Activated naive CD8-positive, alpha-beta T cell (primary cell): Measurements from ENCODE around the gene FRMD4A.

Experiments
- H3K27ac Mint-ChIP-seq: one replicate; pipeline ENCODE4 v1.8.0; 2021; ENCODE audit warnings: mixed read lengths
- H3K27me3 Mint-ChIP-seq: one replicate; pipeline ENCODE4 v1.8.0; 2021; ENCODE audit warnings: mixed read lengths
- H3K36me3 Mint-ChIP-seq: one replicate; pipeline ENCODE4 v1.8.0; 2021; ENCODE audit warnings: mixed read lengths
- H3K4me1 Mint-ChIP-seq: one replicate; pipeline ENCODE4 v1.8.0; 2021; ENCODE audit warnings: low read depth, mixed read lengths
- H3K4me3 Mint-ChIP-seq: one replicate; pipeline ENCODE4 v1.8.0; 2021; ENCODE audit warnings: mild to moderate bottlenecking, mixed read lengths
- H3K9me3 Mint-ChIP-seq: one replicate; pipeline ENCODE4 v1.8.0; 2021; ENCODE audit warnings: low read depth, mixed read lengths

Gene FRMD4A

GRCh38 chr10:13643016-13643415, 687.7 kb downstream of the FRMD4A start:
- peaks cover 4% of the 10 kb centered on the region for H3K4me1 Mint-ChIP-seq
- H3K27me3 Mint-ChIP-seq, result no peaks in the 10 kb centered on the region
- H3K4me3 Mint-ChIP-seq, result no peak overlapping the region
- peaks cover 28% of the 10 kb centered on the region for H3K9me3 Mint-ChIP-seq
- no peak overlapping the region for H3K27ac Mint-ChIP-seq
- peaks cover 54% of the 10 kb centered on the region for H3K36me3 Mint-ChIP-seq

DNA sequence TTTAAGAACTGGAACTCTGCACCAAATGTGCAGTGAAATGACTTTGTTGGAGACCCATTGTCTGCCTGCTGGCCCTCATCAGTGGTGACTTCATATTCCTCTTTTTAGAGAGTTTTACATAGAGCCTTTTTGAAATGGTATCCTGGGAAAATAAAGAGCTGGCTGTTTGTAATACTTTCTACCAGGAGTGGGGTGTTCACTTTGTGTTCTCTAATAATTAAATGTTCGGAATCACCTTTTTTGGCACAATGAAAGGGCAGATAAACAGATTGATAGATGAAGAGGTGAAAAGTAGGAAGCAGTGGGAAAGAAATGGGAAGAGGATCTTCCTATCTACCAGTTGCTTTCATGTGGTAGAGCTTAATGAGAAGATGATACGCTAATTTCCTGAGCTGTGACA, 688.4 kb downstream of the FRMD4A start:
- Mint-ChIP-seq H3K4me1 (no peaks in the 10 kb centered on the region), H3K27me3 (no peaks in the 10 kb centered on the region), H3K27ac (no peak overlapping the region), H3K4me3 (no peak overlapping the region), H3K9me3 (peaks cover 28% of the 10 kb centered on the region), H3K36me3 (peaks cover 57% of the 10 kb centered on the region)

- H3K4me3 Mint-ChIP-seq, result no peak overlapping the region
- H3K36me3 Mint-ChIP-seq, result peaks cover 64% of the 10 kb centered on the region
- H3K4me1 Mint-ChIP-seq, result no peaks in the 10 kb centered on the region
- H3K9me3 Mint-ChIP-seq, result peaks cover 28% of the 10 kb centered on the region
- no peak overlapping the region for H3K27ac Mint-ChIP-seq
- no peaks in the 10 kb centered on the region for H3K27me3 Mint-ChIP-seq
Observed at GRCh38 chr10:13637894-13638293, 692.8 kb downstream of the FRMD4A start.

GRCh38 chr10:13637303-13637856, 693.3 kb downstream of the FRMD4A start:
- Mint-ChIP-seq H3K4me3 (no peak overlapping the region), H3K27me3 (no peaks in the 10 kb centered on the region), H3K9me3 (peaks cover 24% of the 10 kb centered on the region), H3K36me3 (peaks cover 61% of the 10 kb centered on the region), H3K27ac (no peak overlapping the region), H3K4me1 (no peaks in the 10 kb centered on the region)

- Mint-ChIP-seq H3K27ac (no peak overlapping the region), H3K4me1 (no peaks in the 10 kb centered on the region), H3K4me3 (no peak overlapping the region), H3K36me3 (peaks cover 55% of the 10 kb centered on the region), H3K9me3 (peaks cover 20% of the 10 kb centered on the region), H3K27me3 (no peaks in the 10 kb centered on the region)
Observed at GRCh38 chr10:13636776-13637175, 693.9 kb downstream of the FRMD4A start.

DNA sequence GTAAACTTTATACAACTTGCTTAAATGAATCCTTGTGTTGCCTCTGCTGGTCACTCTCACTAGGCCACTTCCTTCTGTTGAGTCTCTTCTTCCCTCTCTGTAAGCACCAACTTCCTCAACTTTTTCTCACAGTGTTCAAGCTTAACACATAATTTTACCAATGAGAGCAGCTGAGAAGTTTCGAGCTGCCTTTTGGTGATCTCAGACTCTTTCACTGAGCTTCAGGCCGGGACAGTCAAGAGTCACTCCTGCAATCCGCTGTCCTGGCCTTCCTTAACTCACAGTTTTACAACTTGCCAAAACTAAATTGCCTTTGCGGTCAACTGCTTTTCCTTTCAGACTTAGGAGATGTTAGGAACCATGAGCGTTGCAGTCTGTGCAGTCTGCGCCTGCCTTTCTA, 696.5 kb downstream of the FRMD4A start:
- Mint-ChIP-seq H3K27ac (no peak overlapping the region), H3K4me1 (no peaks in the 10 kb centered on the region), H3K27me3 (no peaks in the 10 kb centered on the region), H3K9me3 (peaks cover 3% of the 10 kb centered on the region), H3K4me3 (no peak overlapping the region), H3K36me3 (peaks cover 41% of the 10 kb centered on the region)

DNA sequence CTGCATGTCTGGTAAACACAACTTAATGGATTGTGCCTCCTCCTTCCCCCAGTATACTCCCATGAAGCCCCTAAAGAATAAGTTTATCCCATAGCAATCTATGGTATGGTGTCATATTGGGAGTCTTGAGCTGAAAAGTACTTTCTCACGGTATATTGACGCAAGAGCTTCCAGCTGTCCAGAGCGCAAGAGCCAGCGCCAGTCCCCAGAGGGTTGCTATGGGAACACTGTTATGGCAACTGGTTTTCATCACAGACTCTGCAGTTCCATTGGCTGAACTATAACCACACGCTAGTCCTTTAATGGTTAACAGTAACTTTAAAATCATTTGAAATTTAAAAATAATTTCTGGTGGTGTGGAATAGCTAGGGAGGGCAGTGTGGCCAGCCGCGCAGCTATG, 697.0 kb downstream of the FRMD4A start:
- Mint-ChIP-seq H3K27ac (no peak overlapping the region), H3K4me1 (no peaks in the 10 kb centered on the region), H3K36me3 (peaks cover 40% of the 10 kb centered on the region), H3K9me3 (peaks cover under 1% of the 10 kb centered on the region), H3K4me3 (no peak overlapping the region), H3K27me3 (no peaks in the 10 kb centered on the region)

DNA sequence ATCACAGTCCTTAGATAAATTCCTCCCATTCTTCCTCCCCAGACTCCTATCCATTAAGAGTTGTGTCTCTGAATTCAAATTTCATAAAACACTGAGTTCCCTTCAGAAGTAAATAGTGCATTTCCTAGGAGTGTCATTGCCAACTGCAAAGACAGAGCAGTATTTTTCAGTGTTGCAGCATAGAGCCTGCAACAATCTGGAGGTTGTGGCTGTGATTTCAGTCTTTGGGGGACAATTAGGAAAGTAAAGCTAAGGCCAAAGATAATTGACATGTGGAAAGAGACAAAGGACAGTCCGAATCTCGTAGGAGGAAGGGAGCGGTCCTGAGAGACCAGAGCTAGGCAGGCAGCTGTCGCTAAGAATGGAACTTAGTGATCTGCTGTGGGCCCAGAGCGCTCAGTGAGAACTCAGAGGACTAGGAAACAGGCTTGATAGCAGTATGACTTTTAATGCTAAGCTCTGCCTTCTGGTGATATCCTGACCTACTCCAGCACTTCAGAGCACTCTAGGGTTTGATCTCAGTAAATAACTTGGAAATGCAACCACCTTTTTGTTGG, 697.8 kb downstream of the FRMD4A start:
- Mint-ChIP-seq H3K36me3 (peaks cover 37% of the 10 kb centered on the region), H3K4me1 (no peaks in the 10 kb centered on the region), H3K9me3 (no peaks in the 10 kb centered on the region), H3K27ac (no peak overlapping the region), H3K4me3 (no peak overlapping the region), H3K27me3 (no peaks in the 10 kb centered on the region)

DNA sequence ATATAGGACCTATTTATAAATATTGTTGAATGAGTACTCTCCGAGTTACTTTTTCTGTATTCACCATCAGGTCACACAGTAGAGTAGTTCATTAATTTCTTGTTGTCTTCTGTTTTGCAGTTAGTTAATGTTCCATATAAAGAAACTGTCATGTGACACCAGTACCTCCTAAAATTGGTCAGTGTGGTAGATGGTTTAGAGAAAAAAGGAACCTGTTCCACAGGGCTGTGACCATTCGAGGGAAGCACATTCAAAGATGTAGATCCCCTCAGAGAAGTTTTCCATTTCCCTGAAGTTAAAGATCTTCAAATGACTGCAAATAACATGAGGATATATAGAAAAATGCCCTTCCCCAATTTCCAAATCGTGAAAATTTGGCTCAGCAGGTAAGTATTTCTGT, 698.3 kb downstream of the FRMD4A start:
- no peak overlapping the region for H3K4me3 Mint-ChIP-seq
- no peaks in the 10 kb centered on the region for H3K9me3 Mint-ChIP-seq
- H3K4me1 Mint-ChIP-seq, result no peaks in the 10 kb centered on the region
- H3K36me3 Mint-ChIP-seq, result peaks cover 32% of the 10 kb centered on the region
- H3K27me3 Mint-ChIP-seq, result no peaks in the 10 kb centered on the region
- no peak overlapping the region for H3K27ac Mint-ChIP-seq

GRCh38 chr10:13631594-13631993, 699.1 kb downstream of the FRMD4A start:
- H3K4me1 Mint-ChIP-seq, result no peaks in the 10 kb centered on the region
- H3K4me3 Mint-ChIP-seq, result no peak overlapping the region
- H3K27me3 Mint-ChIP-seq, result no peaks in the 10 kb centered on the region
- no peaks in the 10 kb centered on the region for H3K9me3 Mint-ChIP-seq
- no peak overlapping the region for H3K27ac Mint-ChIP-seq
- H3K36me3 Mint-ChIP-seq, result peaks cover 26% of the 10 kb centered on the region

DNA sequence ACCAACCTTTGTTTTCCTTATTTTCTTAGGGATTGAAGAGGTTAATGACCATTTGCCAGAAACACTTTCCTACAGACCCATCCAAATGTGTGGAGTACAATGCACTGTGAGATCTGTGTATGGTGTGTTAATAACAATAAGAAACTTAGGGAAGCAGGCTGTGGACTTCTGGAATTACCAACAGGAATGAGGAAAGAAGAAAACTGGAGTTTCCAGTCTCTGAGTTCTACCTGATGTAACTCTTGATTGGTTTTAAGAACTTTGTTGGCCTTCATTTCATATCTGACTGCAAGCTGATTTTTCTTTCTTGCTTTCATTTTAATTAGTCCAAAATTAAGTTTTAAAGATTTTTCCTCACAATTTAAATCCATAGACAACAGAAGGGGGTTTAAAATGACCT, 700.5 kb downstream of the FRMD4A start:
- no peak overlapping the region for H3K27ac Mint-ChIP-seq
- no peaks in the 10 kb centered on the region for H3K4me1 Mint-ChIP-seq
- peaks cover 20% of the 10 kb centered on the region for H3K36me3 Mint-ChIP-seq
- H3K27me3 Mint-ChIP-seq, result no peaks in the 10 kb centered on the region
- no peak overlapping the region for H3K4me3 Mint-ChIP-seq
- H3K9me3 Mint-ChIP-seq, result no peaks in the 10 kb centered on the region

GRCh38 chr10:13629116-13629515, 701.6 kb downstream of the FRMD4A start:
- H3K4me1 Mint-ChIP-seq, result no peaks in the 10 kb centered on the region
- H3K27me3 Mint-ChIP-seq, result no peaks in the 10 kb centered on the region
- peak overlapping the region; percentile 25 for H3K27ac Mint-ChIP-seq
- H3K4me3 Mint-ChIP-seq, result no peak overlapping the region
- H3K36me3 Mint-ChIP-seq, result peaks cover 14% of the 10 kb centered on the region
- no peaks in the 10 kb centered on the region for H3K9me3 Mint-ChIP-seq

GRCh38 chr10:13628661-13629060, 702.1 kb downstream of the FRMD4A start:
- no peaks in the 10 kb centered on the region for H3K27me3 Mint-ChIP-seq
- peak overlapping the region; percentile 25 for H3K27ac Mint-ChIP-seq
- H3K9me3 Mint-ChIP-seq, result no peaks in the 10 kb centered on the region
- H3K4me3 Mint-ChIP-seq, result no peak overlapping the region
- peaks cover 13% of the 10 kb centered on the region for H3K36me3 Mint-ChIP-seq
- no peaks in the 10 kb centered on the region for H3K4me1 Mint-ChIP-seq

DNA sequence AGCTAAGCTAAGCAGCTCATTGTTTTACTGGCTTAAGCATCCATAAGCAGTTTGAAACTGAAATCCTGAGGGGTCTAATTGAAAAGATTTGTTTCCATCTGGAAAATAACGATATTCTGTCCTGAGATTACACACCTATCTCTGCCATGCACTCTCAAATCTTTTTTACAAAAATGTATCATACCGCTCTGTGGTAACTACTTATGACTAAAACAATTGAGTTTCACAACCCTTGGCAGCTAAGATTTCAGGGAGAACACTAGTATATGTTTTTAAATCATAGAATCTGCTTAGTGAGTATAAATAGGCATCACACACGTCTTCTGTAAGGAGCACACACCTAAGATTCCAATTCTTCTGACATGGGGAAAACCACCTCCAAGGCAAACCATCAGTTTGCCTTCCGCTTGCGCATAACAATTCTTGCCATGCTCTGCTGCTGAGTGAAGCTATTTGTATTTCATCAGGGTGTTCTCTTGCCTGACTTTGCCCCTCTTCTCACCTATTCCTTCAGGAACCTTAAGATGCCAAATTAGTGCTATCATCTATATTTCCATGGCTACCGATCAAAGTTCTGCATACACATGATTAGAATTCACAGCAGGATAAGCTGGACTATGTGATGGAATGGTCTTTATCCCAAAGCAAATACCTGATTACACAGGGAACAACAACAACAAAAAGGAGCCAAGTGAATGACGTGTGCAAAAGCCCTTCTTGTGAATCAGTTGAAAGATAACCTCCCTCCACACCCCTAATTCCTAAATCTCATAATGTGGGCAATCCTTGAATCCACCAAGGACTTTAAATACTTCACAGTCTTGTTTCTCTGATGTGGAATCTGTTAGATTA, 703.0 kb downstream of the FRMD4A start:
- Mint-ChIP-seq H3K4me1 (no peaks in the 10 kb centered on the region), H3K27ac (no peak overlapping the region), H3K4me3 (no peak overlapping the region), H3K27me3 (no peaks in the 10 kb centered on the region), H3K36me3 (peaks cover 9% of the 10 kb centered on the region), H3K9me3 (no peaks in the 10 kb centered on the region)

DNA sequence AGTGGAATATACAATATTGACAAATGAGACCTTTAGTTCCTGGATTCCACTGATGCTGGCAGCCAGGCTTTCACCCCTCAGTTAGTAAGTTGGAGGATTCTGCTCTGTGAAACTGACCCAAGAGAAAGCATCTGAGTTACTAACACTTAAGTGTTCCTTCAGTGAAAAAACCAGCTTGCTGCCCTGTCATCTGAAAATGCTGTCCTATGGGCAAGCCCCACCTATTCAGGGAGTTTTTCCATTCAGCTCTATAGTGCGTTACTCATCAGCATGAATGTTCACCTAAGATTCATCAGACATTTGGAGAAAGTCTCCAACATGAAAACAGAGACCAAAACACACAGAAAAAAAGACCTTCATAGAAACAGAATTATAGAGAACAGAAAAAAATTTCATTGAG, 706.1 kb downstream of the FRMD4A start:
- Mint-ChIP-seq H3K9me3 (no peaks in the 10 kb centered on the region), H3K4me1 (no peaks in the 10 kb centered on the region), H3K36me3 (peaks cover 6% of the 10 kb centered on the region), H3K27ac (no peak overlapping the region), H3K27me3 (no peaks in the 10 kb centered on the region), H3K4me3 (no peak overlapping the region)
